HG02973 (cell line): ENCODE measurements around the gene POLR2B.
"Not testable (repeated sequence)": the region's sequence is repeated elsewhere in the genome, so short reads cannot be mapped to it uniquely, and the experiment has no call there.

Experiments
- ATAC-seq: cut with Tn5 transposase; IDR thresholded peaks from one replicate; pipeline ENCODE4 v1.9.1; 2021; ENCODE audit warnings: moderate library complexity; ENCODE audit not compliant: unreplicated experiment

POLR2B gene

GRCh38 chr4:56978750-56979303 is at the start of gene POLR2B:
TSS of gene POLR2B (plus strand) at chr4:56978896. CDS start at chr4:56978986, 90 bp downstream.
- ATAC-seq, result peak; percentile 43

- no peak for ATAC-seq
These were observed 48.1 kb upstream of the POLR2B start for GRCh38 chr4:56930638-56931037.

- no peak for ATAC-seq
These were observed 46.8 kb upstream of the POLR2B start for GRCh38 chr4:56931924-56932323.

- ATAC-seq, result no peak
These were observed 41.4 kb upstream of the POLR2B start for GRCh38 chr4:56937262-56937661.

GRCh38 chr4:56939826-56940225 is 38.9 kb upstream of the POLR2B start:
- ATAC-seq, result not testable (repeated sequence)

- ATAC-seq, result no peak
These were observed 38.3 kb upstream of the POLR2B start for GRCh38 chr4:56940403-56940802.

GRCh38 chr4:56940971-56941370 is 37.7 kb upstream of the POLR2B start:
- no peak for ATAC-seq

- no peak for ATAC-seq
These were observed 37.3 kb upstream of the POLR2B start for GRCh38 chr4:56941403-56941802.

GRCh38 chr4:56953680-56954520 is 24.8 kb upstream of the POLR2B start:
- ATAC-seq, result no peak

GRCh38 chr4:56958111-56958517 is 20.6 kb upstream of the POLR2B start:
- no peak for ATAC-seq

- no peak for ATAC-seq
These were observed 19.6 kb upstream of the POLR2B start for GRCh38 chr4:56959100-56959499.

- ATAC-seq, result no peak
These were observed 17.6 kb upstream of the POLR2B start for GRCh38 chr4:56961107-56961500.

GRCh38 chr4:56971383-56971782 is 7.3 kb upstream of the POLR2B start:
- ATAC-seq, result no peak

- no peak for ATAC-seq
These were observed 6.3 kb upstream of the POLR2B start for GRCh38 chr4:56972389-56972788.

- ATAC-seq, result no peak
These were observed 5.9 kb upstream of the POLR2B start for GRCh38 chr4:56972809-56973208.

GRCh38 chr4:56973336-56973735 is 5.4 kb upstream of the POLR2B start:
- no peak for ATAC-seq

- no peak for ATAC-seq
These were observed 2.3 kb upstream of the POLR2B start for GRCh38 chr4:56976283-56976836.

GRCh38 chr4:56976837-56977320 is 1.8 kb upstream of the POLR2B start:
- peak; percentile 31 for ATAC-seq

- ATAC-seq, result peak; percentile 75
These were observed 1.2 kb upstream of the POLR2B start, which contains the start of gene NOA1 for GRCh38 chr4:56977321-56978012. TSS of gene NOA1 (minus strand) at chr4:56977606. CDS start at chr4:56977585, 21 bp downstream.

GRCh38 chr4:56979421-56980072 is 851 bp downstream of the POLR2B start:
- ATAC-seq, result no peak

- no peak for ATAC-seq
These were observed 3.1 kb downstream of the POLR2B start for GRCh38 chr4:56981795-56982201.
